Measurements from ENCODE around the gene CACTIN. TPM values are rescaled to one million over a fixed set of nuclear protein-coding genes. Genes with fewer than 3 reads are reported as not detected.

The CACTIN gene
- polyA plus RNA-seq, 1 experiment = 13.8 TPM

- TF ChIP-seq CTCF (IDR thresholded peaks at IDR 0.05; ENCODE audit: insufficient read depth, low read depth, low read length) = no peak
- Histone ChIP-seq H3K4me3 (ENCODE audit: low read depth, low read length) (no peak overlapping the region), H3K36me3 (ENCODE audit: control insufficient read depth, insufficient read depth, low read length) (peaks cover 23% of the 10 kb centered on the region), H3K27me3 (ENCODE audit: control insufficient read depth, insufficient read depth, low read length) (no peaks in the 10 kb centered on the region)
- no peak for DNase-seq (ENCODE audit: low read depth)
- ChIA-PET CTCF (no interaction called here), POLR2A (no interaction called here)
These were observed 12.6 kb downstream of the CACTIN start for GRCh38 chr19:3613818-3614661.

DNA sequence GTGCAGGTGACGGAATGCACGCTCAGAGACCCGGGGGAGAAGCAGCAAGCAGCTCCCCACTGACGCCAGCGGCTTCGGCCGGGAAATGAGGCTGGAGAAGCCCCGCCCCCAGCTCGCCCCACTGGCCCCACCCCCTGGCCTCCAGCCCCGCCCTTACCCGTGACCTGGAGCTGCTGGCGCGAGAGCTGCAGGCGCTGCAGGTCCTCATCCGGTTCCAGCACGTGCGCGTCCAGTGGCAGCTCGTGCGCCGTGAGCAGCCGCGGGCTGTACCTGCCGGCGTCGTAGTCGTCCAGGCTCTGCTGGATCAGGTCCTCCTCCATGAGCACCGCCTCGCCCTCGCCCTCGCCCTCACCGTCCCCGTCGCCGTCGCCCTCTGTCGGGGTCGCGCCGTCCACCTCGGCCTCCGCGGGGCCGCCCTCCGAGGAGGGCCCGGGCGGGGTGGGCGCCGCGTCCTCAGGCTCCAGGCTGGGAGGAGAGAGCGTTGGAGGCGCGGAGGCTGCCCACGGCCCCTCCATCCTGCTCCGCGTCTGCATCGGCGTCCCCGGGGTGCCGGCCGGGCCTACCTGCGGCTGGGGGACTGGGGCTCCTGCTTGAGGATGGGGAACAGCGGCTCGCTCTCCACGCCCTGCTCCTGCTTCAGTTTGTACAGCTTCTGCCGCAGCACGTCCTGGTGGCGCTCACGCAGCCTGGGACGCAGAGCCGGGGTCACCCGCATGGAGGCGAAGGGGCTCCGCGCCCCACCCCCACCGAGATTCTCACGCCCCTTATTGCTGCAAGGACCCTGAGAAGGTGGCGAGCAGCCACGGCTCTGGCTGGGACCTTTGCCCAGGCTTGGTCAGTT lies 13.5 kb downstream of the CACTIN start:
- no peak for DNase-seq (ENCODE audit: low read depth)
- Histone ChIP-seq H3K27me3 (ENCODE audit: control insufficient read depth, insufficient read depth, low read length) (no peaks in the 10 kb centered on the region), H3K36me3 (ENCODE audit: control insufficient read depth, insufficient read depth, low read length) (peaks cover 22% of the 10 kb centered on the region), H3K4me3 (ENCODE audit: low read depth, low read length) (no peak overlapping the region)
- TF ChIP-seq CTCF (IDR thresholded peaks at IDR 0.05; ENCODE audit: insufficient read depth, low read depth, low read length) = no peak
- ChIA-PET CTCF (no interaction called here), POLR2A (no interaction called here)

DNA sequence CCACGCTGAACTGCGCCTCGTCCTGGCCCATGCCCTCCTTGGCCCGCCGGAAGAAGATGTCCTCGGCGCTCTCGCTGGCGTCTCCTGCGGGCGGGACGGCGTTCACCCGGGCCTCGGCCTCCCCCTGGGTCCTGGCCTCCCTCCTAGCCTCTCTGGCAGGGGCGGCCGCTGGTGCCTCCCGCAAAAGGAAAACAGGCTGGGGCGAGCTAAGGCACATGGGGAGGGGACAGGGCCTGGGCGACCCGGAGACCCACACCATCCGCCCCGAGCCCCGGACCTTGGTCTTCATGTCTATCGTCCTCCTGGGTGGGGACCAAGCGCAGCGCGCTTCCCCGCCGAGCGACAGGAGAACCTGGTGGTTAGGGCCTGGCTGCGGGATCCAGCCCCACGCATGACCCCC lies 14.3 kb downstream of the CACTIN start:
- H3K36me3 ChIP-seq (ENCODE audit: control insufficient read depth, insufficient read depth, low read length) = peaks cover 20% of the 10 kb centered on the region
- DNase-seq (ENCODE audit: low read depth) = no peak
- CTCF ChIA-PET = no interaction called here
- no peak for TF ChIP-seq CTCF (IDR thresholded peaks at IDR 0.05; ENCODE audit: insufficient read depth, low read depth, low read length)
- no peaks in the 10 kb centered on the region for H3K27me3 ChIP-seq (ENCODE audit: control insufficient read depth, insufficient read depth, low read length)
- POLR2A ChIA-PET = no interaction called here
- no peak overlapping the region for H3K4me3 ChIP-seq (ENCODE audit: low read depth, low read length)

GRCh38 chr19:3611841-3612240 lies 14.7 kb downstream of the CACTIN start:
- no peaks in the 10 kb centered on the region for H3K27me3 ChIP-seq (ENCODE audit: control insufficient read depth, insufficient read depth, low read length)
- CTCF ChIA-PET = no interaction called here

More at GRCh38 chr19:3611841-3612240, 14.7 kb downstream of the CACTIN start:
- no peak for TF ChIP-seq CTCF (IDR thresholded peaks at IDR 0.05; ENCODE audit: insufficient read depth, low read depth, low read length)
- Histone ChIP-seq H3K36me3 (ENCODE audit: control insufficient read depth, insufficient read depth, low read length) (peaks cover 20% of the 10 kb centered on the region), H3K4me3 (ENCODE audit: low read depth, low read length) (no peak overlapping the region)
- POLR2A ChIA-PET = no interaction called here
- no peak for DNase-seq (ENCODE audit: low read depth)
